ENCODE results near the gene SRD5A1. TPM values are rescaled to one million over a fixed set of nuclear protein-coding genes. Genes with fewer than 3 reads are reported as not detected.

The SRD5A1 gene, protein sequence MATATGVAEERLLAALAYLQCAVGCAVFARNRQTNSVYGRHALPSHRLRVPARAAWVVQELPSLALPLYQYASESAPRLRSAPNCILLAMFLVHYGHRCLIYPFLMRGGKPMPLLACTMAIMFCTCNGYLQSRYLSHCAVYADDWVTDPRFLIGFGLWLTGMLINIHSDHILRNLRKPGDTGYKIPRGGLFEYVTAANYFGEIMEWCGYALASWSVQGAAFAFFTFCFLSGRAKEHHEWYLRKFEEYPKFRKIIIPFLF
- total RNA-seq: 11.5 and 14.8 TPM in 2 replicates

DNA sequence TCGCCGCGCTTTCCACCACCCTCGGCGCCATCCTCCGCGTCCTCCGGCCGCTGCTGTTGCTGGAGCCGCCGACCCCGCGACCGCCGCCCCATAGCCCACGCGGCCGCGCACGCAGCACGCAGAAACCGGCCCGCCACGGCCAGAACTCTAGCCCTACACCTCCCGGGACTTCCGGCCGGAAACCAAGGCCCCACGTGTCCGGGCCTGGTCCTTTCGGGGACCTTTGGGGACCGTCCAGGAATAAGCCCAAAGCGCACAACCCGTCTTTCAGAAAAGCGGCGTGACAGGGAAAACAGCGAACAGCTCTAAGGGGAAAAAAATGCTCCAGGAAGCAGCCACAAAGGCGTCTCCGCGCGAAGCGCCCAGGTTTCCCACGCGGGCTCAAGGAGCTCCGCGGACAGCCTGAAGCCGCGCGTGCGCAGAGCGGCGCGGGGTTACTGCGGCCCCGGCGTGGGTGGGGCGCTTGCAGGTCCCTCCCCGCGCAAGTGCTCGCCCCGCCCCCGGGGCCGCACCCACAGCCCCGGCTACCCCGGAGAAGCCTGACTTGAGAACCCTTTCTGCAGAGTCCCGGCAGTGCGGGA is at the start of gene SRD5A1, which contains the start of gene NSUN2:
SRD5A1 (plus strand) TSS at position 553 of the 581 bp plus-strand sequence. CDS start 137 bp downstream, outside the sequence.
NSUN2 (minus strand) TSS at position 157 of the 581 bp plus-strand sequence; CDS start at position 92, 65 bp downstream.
- peak within 1 kb of the TSS; percentile 99 for H3K27ac Mint-ChIP-seq
- H3K27me3 Mint-ChIP-seq: no peaks in the 10 kb centered on the region
- peaks cover 44% of the 10 kb centered on the region for H3K4me1 Mint-ChIP-seq
- peak; percentile 97 for DNase-seq
- TF ChIP-seq, protein P1, sequence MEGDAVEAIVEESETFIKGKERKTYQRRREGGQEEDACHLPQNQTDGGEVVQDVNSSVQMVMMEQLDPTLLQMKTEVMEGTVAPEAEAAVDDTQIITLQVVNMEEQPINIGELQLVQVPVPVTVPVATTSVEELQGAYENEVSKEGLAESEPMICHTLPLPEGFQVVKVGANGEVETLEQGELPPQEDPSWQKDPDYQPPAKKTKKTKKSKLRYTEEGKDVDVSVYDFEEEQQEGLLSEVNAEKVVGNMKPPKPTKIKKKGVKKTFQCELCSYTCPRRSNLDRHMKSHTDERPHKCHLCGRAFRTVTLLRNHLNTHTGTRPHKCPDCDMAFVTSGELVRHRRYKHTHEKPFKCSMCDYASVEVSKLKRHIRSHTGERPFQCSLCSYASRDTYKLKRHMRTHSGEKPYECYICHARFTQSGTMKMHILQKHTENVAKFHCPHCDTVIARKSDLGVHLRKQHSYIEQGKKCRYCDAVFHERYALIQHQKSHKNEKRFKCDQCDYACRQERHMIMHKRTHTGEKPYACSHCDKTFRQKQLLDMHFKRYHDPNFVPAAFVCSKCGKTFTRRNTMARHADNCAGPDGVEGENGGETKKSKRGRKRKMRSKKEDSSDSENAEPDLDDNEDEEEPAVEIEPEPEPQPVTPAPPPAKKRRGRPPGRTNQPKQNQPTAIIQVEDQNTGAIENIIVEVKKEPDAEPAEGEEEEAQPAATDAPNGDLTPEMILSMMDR (IDR thresholded peaks at IDR 0.05): no peak
- H3K36me3 Mint-ChIP-seq (ENCODE audit: low read depth): peaks cover 45% of the 10 kb centered on the region
- ATAC-seq (ENCODE audit: low read depth): peak; percentile 88
- CTCF ChIA-PET: interaction anchor here (0.7 to 2.9 kb wide), 9 partner anchors 28 to 1136 kb away, joined by 3 to 28 read pairs (median 3); no protein-coding TSS in a partner anchor
- POLR2A ChIA-PET: interaction anchor here (0.5 to 3.4 kb wide), 18 partner anchors 12 to 1236 kb away, joined by 3 to 44 read pairs (median 11); partner anchors contain the start of genes FASTKD3, ICE1, MED10 and MTRR
- intact Hi-C loops (cut with micrococcal nuclease): loop anchor here (1.0 to 5.0 kb wide), 10 partner anchors 27 to 1234 kb away; partner anchors contain the start of genes FASTKD3, ICE1, MED10 and MTRR
- no peaks in the 10 kb centered on the region for H3K9me3 Mint-ChIP-seq
- peak within 1 kb of the TSS; percentile 92 for H3K4me3 Mint-ChIP-seq

DNA sequence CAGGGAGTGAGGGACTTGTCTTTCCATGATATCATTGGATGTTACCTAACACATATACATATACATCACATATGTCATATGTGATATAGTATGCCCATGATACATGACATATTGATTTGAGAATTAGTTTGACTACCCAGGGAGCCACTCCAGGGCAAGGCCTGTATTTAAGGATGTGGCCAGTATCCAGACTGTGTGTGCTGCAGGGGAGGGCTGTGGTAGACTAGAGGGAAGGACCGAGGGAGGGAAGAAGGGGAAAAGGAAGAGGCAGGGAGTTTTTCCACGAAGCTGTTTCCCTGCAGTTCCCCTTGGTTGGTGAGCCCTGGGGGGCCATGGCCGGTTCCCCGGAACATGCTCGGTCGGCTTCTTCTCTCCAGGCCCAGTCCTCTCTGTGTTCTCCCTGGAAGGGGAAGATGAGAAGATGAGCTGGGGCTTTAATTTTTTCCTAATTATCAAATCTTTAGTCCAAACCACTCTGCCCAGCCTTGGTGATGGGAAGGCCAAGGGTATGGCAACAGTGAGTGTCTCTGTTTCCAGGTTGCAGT is 49.1 kb upstream of the SRD5A1 start:
- CTCF ChIA-PET: no interaction called here
- DNase-seq (no peak), ATAC-seq (ENCODE audit: low read depth) (no peak)
- POLR2A ChIA-PET: no interaction called here
- TF ChIP-seq, protein P1 (IDR thresholded peaks at IDR 0.05): no peak
- peaks cover under 1% of the 10 kb centered on the region for H3K9me3 Mint-ChIP-seq
- H3K4me3 Mint-ChIP-seq: peak overlapping the region; percentile 61
- intact Hi-C loops (cut with micrococcal nuclease): loop anchor here (5.0 kb wide), 1 partner anchor 97 kb away; no protein-coding TSS in a partner anchor
- peaks cover 2% of the 10 kb centered on the region for H3K4me1 Mint-ChIP-seq
- peaks cover 38% of the 10 kb centered on the region for H3K27me3 Mint-ChIP-seq
- H3K36me3 Mint-ChIP-seq (ENCODE audit: low read depth): no peaks in the 10 kb centered on the region
- no peak overlapping the region for H3K27ac Mint-ChIP-seq

DNA sequence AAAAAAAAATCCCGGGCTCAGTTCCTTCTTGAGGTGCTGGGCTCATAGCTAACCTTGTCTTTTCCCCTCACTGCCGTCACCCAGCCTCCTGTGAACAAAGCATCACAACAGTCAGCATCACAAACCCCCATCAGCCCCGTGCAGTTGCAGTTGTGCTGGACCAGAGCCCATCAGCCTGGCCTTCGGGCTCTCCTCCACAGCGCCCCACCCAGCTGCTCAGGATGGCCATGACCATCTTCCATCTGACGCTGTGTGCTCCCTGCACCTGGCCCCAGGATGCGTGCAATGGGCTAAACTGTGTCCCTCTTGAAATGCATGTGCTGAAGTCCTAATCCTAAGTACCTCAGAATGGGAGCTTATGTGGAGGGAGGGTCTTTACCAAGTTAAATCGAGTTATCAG is 48.5 kb upstream of the SRD5A1 start:
- H3K4me3 Mint-ChIP-seq: no peak overlapping the region
- H3K4me1 Mint-ChIP-seq: peaks cover 2% of the 10 kb centered on the region
- H3K36me3 Mint-ChIP-seq (ENCODE audit: low read depth): no peaks in the 10 kb centered on the region
- DNase-seq (no peak), ATAC-seq (ENCODE audit: low read depth) (no peak)
- H3K9me3 Mint-ChIP-seq: no peaks in the 10 kb centered on the region
- ChIA-PET CTCF (no interaction called here), POLR2A (no interaction called here)
- intact Hi-C loops (cut with micrococcal nuclease): loop anchor here (5.0 kb wide), 1 partner anchor 97 kb away; no protein-coding TSS in a partner anchor
- TF ChIP-seq, protein P1 (IDR thresholded peaks at IDR 0.05): no peak
- no peak overlapping the region for H3K27ac Mint-ChIP-seq
- peaks cover 37% of the 10 kb centered on the region for H3K27me3 Mint-ChIP-seq

DNA sequence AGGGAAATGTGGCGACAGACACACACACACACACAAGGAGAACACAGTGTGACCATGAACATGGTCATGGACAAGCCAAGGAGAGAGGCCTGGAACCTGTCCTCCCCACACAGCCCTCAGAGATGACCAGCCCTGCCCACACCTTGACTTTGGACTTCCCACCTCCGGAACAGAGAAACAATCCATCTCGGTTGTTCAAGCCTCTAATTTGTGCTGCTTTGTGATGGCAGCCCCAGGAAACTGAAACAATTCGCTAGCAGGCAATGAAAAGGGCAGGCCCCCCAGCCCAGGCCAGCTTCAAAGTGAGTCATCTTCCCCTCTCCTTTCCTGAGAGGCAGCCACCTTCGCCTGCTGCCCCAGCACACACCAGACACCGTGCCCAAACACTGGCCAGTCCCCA is 48.1 kb upstream of the SRD5A1 start:
- H3K27ac Mint-ChIP-seq: no peak overlapping the region
- H3K9me3 Mint-ChIP-seq: no peaks in the 10 kb centered on the region
- no peaks in the 10 kb centered on the region for H3K36me3 Mint-ChIP-seq (ENCODE audit: low read depth)
- ATAC-seq (ENCODE audit: low read depth) (no peak), DNase-seq (no peak)
- ChIA-PET CTCF (no interaction called here), POLR2A (no interaction called here)
- H3K4me1 Mint-ChIP-seq: peaks cover 2% of the 10 kb centered on the region
- intact Hi-C loops (cut with micrococcal nuclease): no loop called here
- peaks cover 35% of the 10 kb centered on the region for H3K27me3 Mint-ChIP-seq
- H3K4me3 Mint-ChIP-seq: no peak overlapping the region
- TF ChIP-seq, protein P1 (IDR thresholded peaks at IDR 0.05): no peak
